Measurements from ENCODE around the gene FARS2.
A peak's percentile ranks its signal among the peaks of the same experiment; 100 is the strongest.

Gene FARS2

DNA sequence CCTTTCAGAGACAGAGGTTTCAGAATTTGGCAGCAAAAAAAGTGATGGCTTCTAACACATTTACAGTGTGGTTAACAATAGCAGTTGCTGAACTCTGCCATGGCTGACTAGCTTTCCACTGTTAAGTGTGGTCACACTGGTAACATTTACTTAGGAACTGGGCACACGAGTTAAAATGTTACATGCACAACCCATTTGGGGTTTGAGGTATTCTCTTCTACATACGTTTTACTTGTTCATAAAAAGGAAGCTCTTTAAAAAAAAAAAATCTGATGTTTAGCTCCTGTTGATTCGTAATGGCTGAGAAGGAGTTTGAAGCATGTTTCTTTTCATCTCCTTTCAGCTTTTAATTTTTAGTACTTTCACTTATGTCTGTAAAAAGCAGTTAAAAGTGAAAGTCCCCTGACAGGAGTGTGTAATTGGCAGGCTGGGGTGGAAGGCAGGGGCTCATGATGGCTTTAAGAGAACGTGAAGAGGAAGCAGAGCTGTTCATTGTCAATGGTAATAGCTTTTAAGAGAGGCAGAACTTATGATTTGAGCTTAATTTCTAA, 245.9 kb downstream of the FARS2 start:
- no peak for DNase-seq (ENCODE audit: low read depth)

DNA sequence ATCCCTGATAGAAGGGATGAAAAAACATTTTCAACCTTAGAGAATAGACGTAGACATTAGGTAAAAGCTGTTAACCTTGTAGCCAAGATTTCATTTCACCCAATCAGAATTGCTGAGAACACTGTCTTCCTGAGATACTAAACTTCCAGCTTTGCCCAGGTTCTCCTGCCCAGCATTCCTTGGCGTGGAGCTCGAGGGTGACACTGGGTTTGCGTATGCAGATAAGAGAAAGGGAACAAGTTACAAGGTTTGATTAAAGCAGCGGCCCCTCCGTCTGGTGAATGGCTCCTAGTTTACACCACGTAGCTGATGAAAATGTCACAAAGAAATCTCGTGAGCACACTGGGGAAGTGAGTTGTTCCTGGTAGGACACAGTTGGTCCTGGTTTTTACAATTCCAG, 247.8 kb downstream of the FARS2 start:
- no peak for DNase-seq (ENCODE audit: low read depth)

DNA sequence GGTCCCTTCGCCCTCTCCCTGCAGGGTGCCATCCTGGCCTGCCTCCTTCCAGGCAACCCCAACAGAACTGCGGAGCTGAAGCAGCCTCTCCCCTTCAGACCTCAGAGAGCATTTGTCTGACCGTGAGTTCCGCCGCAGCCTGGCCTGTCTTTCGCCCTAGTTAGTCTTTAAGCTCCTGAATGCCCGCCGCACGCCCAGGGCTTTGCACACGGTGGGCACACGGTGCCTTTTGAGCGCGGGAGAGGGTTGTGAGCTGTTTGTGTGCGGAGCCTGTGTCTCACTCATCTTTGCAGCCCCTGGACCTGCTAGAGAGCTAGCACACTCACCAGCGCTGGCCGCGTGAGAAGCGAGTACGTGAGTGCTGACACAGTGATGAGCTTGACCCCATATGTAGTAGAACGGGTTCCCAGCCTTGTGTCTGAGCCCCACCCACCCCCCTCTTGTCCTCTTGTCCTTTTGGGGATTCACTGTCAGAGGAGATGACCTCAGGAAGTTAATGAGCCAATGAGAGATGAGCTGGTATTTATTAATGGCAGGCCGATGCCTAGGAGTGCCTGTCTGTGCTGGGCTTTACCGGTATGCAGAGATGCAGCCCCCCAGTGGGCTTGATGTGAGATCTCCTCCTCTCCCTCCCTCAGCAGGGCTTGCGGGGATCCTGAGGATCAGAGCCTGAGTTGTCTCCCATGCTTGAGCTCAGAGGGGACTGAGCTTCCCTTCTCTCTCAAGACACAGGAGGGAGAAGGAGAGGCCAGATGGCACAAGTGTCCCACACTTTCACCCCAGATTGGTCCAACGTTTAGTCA, 249.2 kb downstream of the FARS2 start:
- no peak for DNase-seq (ENCODE audit: low read depth)

DNA sequence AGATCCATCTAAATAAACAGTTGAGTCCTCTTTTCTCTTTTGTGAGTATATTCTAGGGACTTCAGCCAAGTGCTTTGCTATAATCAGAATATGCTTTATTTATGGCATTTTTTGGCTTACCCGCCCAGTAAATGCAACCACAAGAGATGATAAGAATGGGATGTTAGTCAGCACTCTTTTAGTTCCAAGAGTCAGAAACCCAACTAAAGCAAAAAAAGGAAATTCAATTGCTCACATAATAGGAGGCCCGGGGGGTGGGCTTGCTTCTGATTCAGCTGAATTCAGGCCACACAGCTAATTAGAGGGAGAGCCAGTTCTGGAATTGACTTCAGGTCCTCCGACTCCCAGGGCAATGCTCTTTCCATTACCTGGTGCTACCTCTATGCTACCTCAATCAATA, 250.6 kb downstream of the FARS2 start:
- DNase-seq (ENCODE audit: low read depth): peak; percentile 54

DNA sequence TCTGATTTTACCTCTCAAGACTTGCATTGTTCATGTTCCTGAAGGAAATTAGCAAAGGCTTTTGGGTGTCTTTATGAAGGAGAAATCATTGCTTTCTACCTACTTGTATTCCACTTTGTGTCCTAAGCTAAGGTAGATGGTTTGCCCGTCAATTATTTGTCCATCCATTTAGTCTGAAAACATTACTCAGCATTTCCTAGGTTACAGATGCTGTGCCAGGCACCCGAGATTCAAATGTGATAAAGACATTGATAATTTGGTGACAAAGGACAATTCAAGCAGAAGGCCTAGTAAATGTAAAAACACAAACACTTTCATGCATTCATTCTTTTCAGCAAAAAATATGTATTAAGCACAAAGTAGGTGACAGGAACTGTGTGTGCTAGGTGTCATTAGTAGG, 251.1 kb downstream of the FARS2 start:
- no peak for DNase-seq (ENCODE audit: low read depth)

DNA sequence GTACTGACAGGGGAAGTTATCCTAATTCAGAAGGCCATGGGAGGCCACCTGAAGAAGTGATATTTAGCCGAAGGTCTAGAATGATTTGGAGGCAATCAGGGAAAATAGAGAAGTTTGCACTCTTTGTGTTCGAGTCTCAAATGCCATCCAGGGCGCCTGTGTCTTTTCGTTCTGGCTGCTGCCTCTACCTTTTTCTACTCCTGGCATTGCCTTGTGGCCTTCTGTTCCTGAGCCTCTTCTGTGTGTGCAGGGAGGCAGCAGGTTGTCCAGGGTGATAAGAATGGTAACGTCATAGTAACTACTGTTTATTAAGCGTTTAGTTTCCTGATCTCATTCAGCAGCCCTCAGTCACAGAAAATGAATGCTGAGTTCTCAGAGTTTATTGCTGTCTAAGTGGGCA, 252.1 kb downstream of the FARS2 start:
- no peak for DNase-seq (ENCODE audit: low read depth)

DNA sequence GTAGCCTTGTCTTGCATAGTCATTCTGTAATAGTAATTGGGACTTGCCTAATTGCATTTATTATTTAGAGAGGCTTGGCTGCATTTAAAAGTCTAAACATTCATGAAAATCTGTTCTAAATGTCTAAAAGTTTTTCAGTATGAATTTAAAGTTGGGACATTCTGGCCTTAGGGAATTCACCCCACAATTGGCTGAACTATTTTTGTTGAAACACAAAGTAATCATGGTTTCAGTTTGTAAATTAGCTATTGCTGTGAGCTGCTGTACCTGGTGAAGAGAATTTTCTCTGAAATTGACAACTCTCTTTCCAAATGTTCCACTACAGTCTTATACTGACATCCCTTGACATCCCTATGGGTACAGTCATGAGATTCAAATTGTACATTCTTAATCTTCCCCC, 253.0 kb downstream of the FARS2 start:
- DNase-seq (ENCODE audit: low read depth): peak; percentile 38

DNA sequence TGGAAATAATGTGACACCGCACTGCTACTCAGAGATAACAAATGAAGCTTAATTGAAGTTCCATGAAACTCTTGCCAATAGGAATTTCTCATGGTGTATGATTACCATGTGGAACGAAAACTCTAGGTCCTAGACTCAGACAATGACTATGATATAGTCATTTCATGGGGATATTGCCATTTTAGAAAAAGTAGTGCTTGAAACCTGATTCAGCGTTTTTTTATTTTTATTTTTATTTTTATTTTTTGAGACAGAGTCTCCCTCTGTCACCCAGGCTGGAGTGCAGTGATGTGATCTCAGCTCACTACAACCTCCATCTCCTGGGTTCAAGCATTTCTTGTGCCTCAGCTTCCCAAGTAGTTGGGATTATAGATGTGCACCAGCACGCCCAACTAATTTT, 253.9 kb downstream of the FARS2 start:
- no peak for DNase-seq (ENCODE audit: low read depth)

DNA sequence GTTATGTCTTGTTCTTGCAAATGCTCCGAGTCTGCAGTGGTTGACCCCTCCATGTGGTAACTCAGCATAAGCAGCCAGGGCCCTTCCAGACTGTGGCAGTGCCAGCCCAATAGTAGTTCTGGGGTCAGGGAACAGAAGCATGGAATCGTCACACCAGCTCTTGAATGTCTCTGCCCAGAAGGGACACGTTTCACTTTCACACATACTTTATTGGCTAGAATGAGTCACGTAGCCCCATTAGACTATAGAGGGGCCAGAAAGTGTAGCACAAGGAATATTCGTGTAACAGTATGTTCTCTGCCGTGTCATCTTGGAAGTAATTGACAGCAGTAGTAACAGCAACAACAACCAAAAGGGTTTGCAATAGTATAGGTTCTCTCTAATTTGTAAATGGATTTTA, 254.7 kb downstream of the FARS2 start:
- DNase-seq (ENCODE audit: low read depth): no peak

DNA sequence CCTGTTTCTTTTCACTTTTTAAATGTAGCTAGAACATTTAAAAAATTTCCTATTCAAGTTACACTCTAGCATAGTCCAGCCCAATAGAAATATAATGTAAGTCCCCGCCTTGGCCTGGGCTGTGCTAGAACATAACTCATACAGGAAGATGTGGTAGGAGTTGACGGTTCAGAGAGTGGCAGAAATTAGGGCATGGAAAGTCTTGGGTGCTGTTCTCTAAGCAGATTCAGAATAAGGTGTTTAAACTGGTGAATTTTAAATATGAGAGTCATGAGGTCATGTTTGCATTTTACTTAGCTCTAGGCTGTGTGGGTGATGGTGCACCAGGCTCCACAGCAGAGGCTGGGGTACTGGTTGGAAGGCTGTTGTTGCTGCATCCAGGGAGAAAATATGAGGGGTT, 256.5 kb downstream of the FARS2 start:
- no peak for DNase-seq (ENCODE audit: low read depth)

DNA sequence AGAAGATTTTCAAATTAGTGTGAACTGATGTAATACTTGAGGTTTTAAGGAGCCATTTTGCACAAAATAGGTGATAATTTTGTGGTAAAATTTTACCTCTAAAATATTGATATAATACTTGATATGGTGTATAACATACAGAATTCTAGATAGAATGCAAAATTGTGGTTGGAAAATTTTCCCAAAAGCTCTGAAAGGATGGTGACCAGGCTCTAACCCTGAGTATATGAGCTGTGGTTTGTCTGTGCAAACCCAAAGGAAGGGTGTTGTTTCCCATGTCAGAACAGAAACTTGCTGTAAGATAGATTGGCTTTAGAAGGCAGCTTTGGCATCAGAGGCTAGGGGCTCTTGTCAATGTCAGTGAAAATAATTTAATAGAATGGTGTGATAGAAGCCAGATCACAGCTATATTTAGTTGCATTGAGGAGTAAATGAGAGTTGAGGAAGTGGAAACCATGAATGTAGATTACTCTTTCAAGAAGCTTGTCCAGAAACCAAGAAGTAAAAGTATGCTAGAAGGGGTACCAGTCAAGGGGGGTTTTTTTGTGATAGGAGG, 257.7 kb downstream of the FARS2 start:
- no peak for DNase-seq (ENCODE audit: low read depth)

DNA sequence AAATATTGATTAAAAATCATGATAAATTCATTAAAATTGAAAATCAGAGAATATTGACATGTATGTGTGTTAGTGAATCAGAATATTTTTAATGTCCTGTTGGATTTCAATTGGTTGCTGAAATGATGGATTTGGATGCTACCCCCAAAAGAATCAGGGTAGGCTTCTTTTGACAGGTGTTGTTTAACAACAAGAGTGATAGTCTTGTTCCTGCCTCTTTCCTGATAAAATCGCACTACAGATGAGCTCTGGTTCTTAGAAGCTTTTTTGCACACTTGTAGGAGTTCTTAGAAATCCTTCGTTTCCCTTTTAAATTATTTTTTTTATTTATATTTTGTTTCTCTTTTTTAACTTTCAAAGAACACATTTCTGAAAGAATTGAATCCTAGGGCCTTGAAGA, 259.5 kb downstream of the FARS2 start:
- no peak for DNase-seq (ENCODE audit: low read depth)

DNA sequence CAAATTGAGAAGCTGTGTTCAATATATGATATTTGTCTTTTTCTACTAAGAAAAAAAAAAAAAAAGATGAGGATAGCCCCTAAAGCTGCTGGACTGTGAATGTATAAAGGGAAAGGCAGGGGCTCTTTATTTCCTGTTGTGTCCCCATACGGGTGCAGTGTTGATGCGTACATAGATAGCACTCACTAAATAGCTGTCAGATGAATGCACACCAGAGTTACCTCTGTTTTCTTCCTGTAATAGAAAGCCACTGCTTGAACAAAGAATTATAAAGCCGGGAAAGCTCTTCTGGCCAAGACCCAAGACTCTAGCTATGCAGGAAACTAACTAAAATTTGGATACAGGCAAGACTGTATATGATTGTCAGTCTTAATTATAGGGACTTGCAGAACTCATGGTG, 260.0 kb downstream of the FARS2 start:
- DNase-seq (ENCODE audit: low read depth): no peak

DNA sequence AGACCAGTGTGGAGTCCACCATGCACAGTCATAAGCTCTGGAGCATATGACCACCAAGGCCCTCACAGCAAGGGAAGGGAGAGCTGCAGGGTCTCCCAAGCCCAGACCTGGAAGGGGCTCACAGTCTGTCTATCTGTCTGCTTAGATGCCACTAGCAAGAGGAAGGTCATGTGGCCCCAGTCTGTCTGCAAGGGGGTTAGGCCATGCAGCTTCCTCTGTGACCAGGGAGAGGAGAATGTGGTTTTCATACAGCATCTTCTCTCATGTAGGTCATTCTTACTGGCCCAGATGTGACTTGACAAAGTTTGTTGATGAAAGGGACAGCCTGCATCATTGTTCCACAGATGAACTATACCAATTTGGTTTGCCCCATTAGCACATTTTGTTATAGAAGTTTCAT, 260.8 kb downstream of the FARS2 start:
- DNase-seq (ENCODE audit: low read depth): no peak

DNA sequence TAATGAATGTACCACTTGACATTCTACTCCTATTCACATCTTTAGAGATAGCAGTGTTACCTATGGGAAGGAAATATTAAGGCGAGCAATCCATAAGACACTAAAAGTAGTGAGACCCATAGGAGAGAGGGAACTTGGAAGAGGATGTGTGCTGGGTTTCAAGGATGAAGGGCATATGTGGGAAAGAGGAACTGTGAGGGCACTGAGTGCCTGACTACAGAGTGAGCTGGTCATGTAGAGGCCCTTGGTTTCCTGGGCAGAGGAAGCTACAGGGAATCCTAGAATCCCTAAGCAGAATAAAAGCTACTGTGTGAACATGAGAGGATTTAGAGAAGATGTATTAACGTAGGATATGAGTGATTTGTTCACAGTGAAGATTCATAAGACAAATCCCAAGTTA, 262.8 kb downstream of the FARS2 start:
- DNase-seq (ENCODE audit: low read depth): no peak

DNA sequence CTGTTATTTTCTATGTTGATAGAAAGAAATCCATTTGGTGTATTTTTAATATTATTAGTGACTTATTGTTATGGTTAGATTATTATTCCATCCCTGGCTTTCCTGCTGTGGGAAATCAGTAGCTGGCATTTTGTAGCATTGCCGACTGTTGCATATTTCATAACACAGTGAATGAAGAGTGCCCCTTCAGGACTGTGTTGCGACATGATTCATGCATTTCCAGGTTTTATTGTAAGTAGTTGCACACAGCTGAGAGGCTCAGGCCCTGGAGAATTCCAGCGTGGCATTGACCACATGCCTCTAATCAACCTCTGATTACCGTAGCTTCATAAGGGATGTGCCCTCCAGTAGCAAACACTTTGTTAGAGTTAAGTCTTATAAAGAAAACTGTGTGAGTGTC, 263.9 kb downstream of the FARS2 start:
- DNase-seq (ENCODE audit: low read depth): peak; percentile 94

DNA sequence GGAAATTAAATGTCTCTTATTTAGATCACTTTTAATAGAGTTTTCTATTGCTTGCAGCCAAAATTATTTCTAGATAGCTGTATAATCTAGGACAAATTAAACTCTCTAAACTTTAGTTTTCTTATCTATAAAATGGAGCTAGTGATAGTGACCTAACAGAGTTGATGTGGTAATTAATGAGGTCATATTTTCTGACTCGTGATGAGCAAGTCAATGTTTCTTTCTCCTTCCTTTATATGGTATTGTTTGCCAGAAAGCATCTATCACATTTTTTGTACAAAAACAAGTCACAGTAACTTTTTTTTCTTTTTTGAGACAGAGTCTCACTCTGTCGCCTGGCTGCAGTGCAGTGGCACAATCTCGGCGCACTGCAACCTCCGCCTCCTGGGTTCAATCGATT, 267.7 kb downstream of the FARS2 start:
- DNase-seq (ENCODE audit: low read depth): no peak

DNA sequence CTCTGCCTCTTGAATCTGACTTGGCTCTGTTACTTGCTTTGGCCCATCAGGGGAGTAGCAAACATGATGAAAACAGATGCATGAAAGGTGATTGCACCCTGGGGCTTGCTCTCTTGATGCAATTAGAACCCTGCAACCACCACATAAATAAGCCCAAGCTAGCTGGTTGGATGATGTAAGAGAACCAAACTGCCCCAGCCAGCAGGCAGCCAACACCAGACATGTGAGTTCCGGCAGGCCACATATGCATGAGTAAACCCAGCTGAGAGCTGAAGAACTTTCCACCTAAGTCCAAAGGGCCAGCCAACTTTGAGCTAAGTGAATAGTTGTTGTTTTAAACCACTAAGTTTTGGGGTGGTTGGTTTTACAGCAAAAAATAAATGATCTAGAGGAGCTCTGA, 268.4 kb downstream of the FARS2 start:
- peak; percentile 19 for DNase-seq (ENCODE audit: low read depth)

DNA sequence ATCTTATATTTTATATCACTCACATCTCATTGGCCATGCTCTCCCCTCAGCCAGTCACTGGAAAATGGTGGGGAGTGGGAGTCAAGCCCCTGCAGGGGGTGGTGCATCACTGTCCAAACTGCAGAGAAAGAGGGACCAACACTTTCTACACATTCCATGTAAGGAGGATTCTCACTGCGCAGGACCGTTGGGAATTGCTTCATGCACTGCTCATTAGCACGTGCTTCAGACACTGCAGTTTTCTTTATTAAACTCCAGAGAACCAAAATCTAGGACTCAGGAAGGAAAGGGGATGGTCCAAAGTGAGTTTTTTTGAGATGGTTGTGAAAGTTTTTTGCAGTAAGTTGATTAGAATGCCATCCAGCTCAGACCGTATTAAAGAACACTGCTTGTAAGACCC, 269.8 kb downstream of the FARS2 start:
- no peak for DNase-seq (ENCODE audit: low read depth)

DNA sequence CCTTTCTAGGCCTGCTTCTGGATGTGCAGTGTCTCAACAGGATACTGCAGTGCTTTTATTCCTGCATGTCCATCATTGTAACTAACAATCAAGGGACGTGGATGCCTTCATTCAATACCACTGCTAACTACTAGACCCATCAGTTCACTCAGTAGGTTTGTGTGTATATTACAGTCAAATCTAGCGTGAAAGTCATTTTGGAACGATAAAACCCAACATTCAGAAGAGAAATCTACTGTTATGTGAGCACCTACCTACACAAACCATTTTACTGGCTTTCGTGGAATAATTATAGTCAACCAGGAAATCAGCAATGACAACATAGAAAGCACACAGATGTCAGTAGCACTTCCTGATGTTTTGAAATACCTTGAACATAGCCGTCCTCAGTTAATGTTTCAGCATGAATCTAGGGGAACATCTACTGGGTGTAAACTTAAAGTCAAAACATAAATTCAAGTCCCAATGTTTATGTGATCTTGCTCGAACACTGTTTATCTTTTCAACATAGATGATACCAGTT, 270.6 kb downstream of the FARS2 start:
- no peak for DNase-seq (ENCODE audit: low read depth)

DNA sequence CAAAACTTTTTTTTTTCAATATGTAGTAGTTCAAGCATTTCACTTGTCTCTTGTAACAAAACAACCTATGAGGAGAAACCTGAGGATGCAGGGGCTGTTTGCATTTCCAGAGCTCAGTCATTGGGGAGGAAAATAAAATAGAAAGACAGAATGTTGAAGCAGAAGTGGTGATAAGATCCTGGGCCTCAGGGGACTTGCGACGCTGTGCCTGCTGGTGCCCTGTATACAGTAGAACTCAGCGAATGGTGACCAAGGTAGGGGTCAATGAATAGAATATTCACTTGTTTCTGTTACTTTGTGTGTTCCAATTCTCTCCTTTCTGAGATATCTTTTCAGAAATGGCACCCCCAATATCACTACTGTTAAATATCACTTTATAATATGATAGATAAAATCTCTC, 271.6 kb downstream of the FARS2 start:
- DNase-seq (ENCODE audit: low read depth): no peak

DNA sequence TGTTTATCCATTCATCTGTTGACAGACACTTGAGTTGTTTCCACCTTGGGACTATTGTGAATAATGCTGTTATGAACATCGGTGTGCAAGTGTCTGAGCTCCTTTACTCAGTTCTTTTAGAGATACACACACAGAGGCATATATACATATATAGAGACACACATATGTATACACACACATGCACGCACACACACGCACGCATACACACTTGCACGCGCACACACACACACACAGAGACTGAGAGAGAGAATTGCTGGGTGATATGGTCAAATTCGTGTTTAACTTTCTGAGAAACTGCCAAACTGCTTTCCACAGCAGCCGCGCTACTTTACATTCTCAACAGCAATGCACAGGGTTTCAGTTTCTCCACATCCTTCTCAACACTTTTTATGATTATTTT, 273.3 kb downstream of the FARS2 start:
- DNase-seq (ENCODE audit: low read depth): no peak

DNA sequence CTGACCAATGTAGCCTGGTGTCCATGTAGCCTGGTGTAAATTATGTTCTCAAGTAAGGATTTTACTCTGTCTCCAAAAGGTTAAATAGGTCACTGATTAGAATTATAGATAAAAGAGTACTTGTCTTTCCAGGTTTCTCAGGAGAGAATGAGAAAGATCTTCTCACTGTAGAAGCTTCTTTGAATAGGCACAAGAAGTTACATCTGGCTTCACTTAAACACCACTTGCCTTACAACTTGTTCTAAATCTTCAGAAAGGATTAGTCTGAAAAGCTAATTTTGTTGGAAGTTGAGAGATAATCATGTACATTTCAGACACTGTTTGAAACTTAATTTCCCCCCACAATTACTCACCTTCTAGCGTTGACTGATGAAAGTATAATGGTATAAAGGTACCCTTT, 275.3 kb downstream of the FARS2 start:
- DNase-seq (ENCODE audit: low read depth): no peak

DNA sequence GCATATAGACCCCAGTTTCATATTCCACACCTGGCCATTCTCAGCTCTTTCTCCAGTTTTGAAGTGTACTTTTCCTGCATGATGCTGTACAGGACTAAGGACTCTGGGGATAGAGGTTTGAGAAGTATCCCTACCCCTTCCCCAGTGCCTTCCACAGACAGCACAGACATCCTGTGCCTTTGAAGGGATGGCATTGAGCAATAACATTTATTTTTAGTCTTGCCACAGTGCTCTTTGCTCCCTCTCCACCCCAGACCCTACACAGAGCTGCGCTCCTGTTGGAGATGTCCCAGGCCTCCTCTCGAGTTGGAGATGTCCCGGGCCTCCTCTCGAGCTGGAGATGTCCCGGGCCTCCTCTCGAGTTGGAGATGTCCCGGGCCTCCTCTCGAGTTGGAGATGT, 275.8 kb downstream of the FARS2 start:
- no peak for DNase-seq (ENCODE audit: low read depth)

All from fibroblast of gingiva (primary cell).